WERI-Rb-1 (cell line): ENCODE measurements around the gene MRO.
A peak's percentile ranks its signal among the peaks of the same experiment; 100 is the strongest.

Experiments
- DNase-seq: peaks from one replicate; pipeline ENCODE4 v3.0.0-alpha.2; 2020
- H3K27ac ChIP-seq: fragments of 250-450 bp; sonication (Bioruptor Pico); 2 replicates; pipeline ENCODE4 v1.5.1; 2020; ENCODE audit warnings: mild to moderate bottlenecking, moderate library complexity
- H3K27me3 ChIP-seq: fragments of 250-450 bp; sonication (Bioruptor Pico); 2 replicates; pipeline ENCODE4 v1.5.1; 2021; ENCODE audit warnings: mild to moderate bottlenecking, low read depth, moderate library complexity; ENCODE audit not compliant: insufficient read depth, severe bottlenecking
- H3K36me3 ChIP-seq: fragments of 250-450 bp; sonication (Bioruptor Pico); 2 replicates; pipeline ENCODE4 v1.5.1; 2020; ENCODE audit warnings: mild to moderate bottlenecking, moderate library complexity
- H3K4me3 ChIP-seq: 2 replicates; pipeline ENCODE4 v1.5.1; 2011; ENCODE audit warnings: low read depth, mild to moderate bottlenecking, control low read depth, low read length
- H3K9me3 ChIP-seq: fragments of 250-450 bp; sonication (Bioruptor Pico); 2 replicates; pipeline ENCODE4 v1.5.1; 2021; ENCODE audit warnings: mild to moderate bottlenecking, moderate library complexity; ENCODE audit not compliant: severe bottlenecking
- TF ChIP-seq, protein P1 (sequence below): IDR thresholded peaks from 2 replicates; pipeline ENCODE4 v1.5.1; 2011; ENCODE audit warnings: low read depth, mild to moderate bottlenecking, control low read depth, inconsistent platforms, low read length

Gene MRO

DNA sequence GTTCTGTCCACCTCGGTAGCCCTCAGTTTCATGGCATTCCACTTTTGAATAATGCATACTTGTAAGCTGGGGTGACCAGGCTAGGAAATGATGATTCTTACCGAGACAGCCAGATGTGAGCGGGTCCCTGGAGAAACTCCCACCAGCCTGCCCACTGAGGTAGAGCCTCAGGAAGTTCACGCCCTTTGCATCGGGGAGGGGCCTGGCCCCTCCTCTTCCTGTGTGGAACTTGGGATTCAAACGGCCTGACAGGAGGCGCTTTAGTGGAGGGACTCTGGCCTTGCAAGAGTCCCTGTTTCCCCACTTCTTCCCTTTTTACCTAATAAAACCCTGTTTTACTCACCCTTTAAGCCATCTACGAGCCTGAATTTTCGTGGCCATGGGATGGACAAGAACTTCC, 44.6 kb downstream of the MRO start:
- Histone ChIP-seq H3K27ac (no peak overlapping the region), H3K27me3 (no peaks in the 10 kb centered on the region), H3K4me3 (no peak overlapping the region), H3K36me3 (no peaks in the 10 kb centered on the region), H3K9me3 (peaks cover 3% of the 10 kb centered on the region)
- no peak for DNase-seq
- TF ChIP-seq, protein P1, sequence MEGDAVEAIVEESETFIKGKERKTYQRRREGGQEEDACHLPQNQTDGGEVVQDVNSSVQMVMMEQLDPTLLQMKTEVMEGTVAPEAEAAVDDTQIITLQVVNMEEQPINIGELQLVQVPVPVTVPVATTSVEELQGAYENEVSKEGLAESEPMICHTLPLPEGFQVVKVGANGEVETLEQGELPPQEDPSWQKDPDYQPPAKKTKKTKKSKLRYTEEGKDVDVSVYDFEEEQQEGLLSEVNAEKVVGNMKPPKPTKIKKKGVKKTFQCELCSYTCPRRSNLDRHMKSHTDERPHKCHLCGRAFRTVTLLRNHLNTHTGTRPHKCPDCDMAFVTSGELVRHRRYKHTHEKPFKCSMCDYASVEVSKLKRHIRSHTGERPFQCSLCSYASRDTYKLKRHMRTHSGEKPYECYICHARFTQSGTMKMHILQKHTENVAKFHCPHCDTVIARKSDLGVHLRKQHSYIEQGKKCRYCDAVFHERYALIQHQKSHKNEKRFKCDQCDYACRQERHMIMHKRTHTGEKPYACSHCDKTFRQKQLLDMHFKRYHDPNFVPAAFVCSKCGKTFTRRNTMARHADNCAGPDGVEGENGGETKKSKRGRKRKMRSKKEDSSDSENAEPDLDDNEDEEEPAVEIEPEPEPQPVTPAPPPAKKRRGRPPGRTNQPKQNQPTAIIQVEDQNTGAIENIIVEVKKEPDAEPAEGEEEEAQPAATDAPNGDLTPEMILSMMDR: no peak

DNA sequence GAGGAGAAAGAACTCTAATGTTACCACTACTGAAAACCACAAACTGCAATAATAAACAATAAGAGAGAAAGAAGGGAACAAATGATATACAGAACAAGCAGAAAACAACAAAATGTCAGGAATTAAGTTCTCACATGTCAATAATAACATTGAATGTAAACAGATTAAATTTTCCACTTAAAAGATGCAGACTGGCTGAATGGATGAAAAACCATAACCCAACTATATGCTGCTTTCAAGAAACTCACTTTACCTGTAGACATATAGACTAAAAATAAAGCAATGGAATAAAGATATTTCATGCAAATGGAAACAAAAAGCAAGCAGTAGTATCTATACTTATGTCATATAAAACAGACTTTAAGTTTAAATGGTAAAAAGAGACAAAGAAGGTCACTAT, 50.4 kb downstream of the MRO start:
- Histone ChIP-seq H3K27ac (no peak overlapping the region), H3K4me3 (no peak overlapping the region), H3K9me3 (peaks cover 23% of the 10 kb centered on the region), H3K36me3 (no peaks in the 10 kb centered on the region), H3K27me3 (no peaks in the 10 kb centered on the region)
- no peak for DNase-seq
- TF ChIP-seq, protein P1: no peak

DNA sequence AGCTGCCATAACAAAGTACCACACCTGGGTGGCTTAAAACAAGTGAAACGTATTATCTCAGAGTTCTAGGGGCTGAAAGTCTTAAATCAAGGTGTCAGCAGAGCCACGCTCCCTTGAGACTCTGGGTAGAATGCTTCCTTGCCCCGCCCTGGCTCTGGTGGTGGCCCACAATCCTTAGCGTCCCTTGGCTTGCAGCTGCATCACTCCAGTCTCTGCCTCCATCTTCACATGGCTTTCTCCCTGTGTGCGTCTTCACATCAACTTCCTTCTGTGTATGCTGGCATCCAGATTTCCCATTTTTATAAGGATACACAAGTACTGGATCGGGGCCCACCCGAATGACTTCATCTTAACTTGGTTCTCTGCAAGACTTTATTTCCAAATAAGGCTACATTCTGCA, 62.5 kb downstream of the MRO start:
- H3K27ac ChIP-seq: no peak overlapping the region
- no peak overlapping the region for H3K4me3 ChIP-seq
- TF ChIP-seq, protein P1: no peak
- H3K9me3 ChIP-seq: no peaks in the 10 kb centered on the region
- peak; percentile 46 for DNase-seq
- no peaks in the 10 kb centered on the region for H3K27me3 ChIP-seq
- no peaks in the 10 kb centered on the region for H3K36me3 ChIP-seq

DNA sequence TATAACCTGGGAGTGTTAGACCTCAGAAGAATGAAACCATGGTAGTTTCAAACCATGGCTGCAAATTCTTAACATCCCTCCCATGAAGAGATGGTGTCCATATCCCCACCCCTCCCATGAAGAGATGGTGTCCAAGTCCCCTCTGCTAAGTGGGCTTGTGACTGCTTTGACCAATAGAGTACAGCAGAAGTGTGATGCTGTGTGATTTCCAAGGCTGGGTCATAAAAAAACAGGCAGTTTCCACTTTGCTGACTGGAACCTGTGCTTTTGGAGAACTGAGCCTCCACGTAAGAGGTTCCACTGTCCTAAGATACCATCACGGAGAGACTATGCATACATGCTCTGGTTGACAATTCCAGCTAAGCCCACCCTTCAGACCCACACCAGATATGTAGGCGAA, 65.5 kb downstream of the MRO start:
- no peaks in the 10 kb centered on the region for H3K27me3 ChIP-seq
- H3K9me3 ChIP-seq: no peaks in the 10 kb centered on the region
- TF ChIP-seq, protein P1: no peak
- H3K4me3 ChIP-seq: no peak overlapping the region
- H3K36me3 ChIP-seq: no peaks in the 10 kb centered on the region
- DNase-seq: no peak
- H3K27ac ChIP-seq: no peak overlapping the region

DNA sequence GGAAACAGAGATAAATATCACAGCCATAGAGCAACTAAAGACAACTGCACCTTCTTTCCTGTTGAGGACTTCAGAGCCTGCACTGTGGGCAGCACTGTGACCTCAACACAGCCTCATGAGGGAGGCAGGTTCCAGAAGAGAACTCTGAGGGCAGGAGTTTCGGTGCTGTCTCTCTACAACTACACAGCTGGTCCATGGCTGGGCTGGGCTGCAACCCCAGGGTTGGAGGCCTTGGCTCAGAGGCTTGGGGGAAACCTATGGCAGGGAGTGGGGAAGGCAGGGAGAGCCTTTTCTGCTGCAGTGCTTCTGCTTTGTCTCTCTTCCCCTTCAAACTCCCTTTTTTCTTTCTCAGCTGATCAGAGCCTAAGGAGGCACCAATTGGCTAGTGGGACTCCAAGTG, 66.5 kb downstream of the MRO start:
- no peak overlapping the region for H3K27ac ChIP-seq
- TF ChIP-seq, protein P1: no peak
- no peak overlapping the region for H3K4me3 ChIP-seq
- no peaks in the 10 kb centered on the region for H3K9me3 ChIP-seq
- no peaks in the 10 kb centered on the region for H3K36me3 ChIP-seq
- no peak for DNase-seq
- no peaks in the 10 kb centered on the region for H3K27me3 ChIP-seq

DNA sequence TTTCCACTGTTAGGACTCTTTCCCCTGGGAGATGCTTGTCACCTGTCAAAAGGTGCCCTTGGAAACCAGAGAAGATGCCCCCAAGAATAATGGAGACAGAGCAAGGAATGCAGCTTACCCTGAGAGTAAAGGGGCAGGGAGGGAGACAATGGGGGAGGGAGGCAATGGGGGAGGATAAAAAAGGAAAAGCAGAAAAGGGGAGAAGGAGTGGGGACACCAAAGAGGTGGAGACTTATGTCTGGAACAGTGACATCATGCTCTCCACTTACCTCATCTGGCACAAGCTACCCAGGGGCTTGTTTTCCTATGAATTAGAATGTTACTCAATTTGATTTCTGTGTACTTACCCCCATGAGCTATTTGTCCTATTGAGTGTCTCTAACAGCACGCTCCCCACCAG, 67.9 kb downstream of the MRO start:
- peak overlapping the region; percentile 90 for H3K27ac ChIP-seq
- DNase-seq: no peak
- H3K36me3 ChIP-seq: no peaks in the 10 kb centered on the region
- H3K27me3 ChIP-seq: no peaks in the 10 kb centered on the region
- no peak overlapping the region for H3K4me3 ChIP-seq
- TF ChIP-seq, protein P1: no peak
- H3K9me3 ChIP-seq: no peaks in the 10 kb centered on the region
